DOHH2 (cell line): ENCODE data around the gene MAPK8IP1.
A peak's percentile ranks its signal among the peaks of the same experiment; 100 is the strongest.

Experiments
- H3F3A ChIP-seq: fragments of 200-600 bp; sonication (generic), shearing (Covaris generic); 2 replicates; pipeline ENCODE4 v1.6.0; 2016; ENCODE audit warnings: antibody characterized with exemption, mild to moderate bottlenecking; ENCODE audit not compliant: control insufficient read depth, insufficient read depth
- H3K27ac ChIP-seq: fragments of 200-600 bp; sonication (generic); 2 replicates; pipeline ENCODE4 v1.5.1; 2014; ENCODE audit warnings: low read depth, mild to moderate bottlenecking, low read length, moderate library complexity
- H3K27me3 ChIP-seq: fragments of 200-600 bp; sonication (generic); 2 replicates; pipeline ENCODE4 v1.6.1; 2014; ENCODE audit warnings: mild to moderate bottlenecking, low read length, mixed read lengths; ENCODE audit not compliant: control insufficient read depth
- H3K36me3 ChIP-seq: fragments of 200-600 bp; sonication (generic); 2 replicates; pipeline ENCODE4 v1.6.1; 2014; ENCODE audit warnings: mild to moderate bottlenecking, low read length, moderate library complexity, mixed read lengths; ENCODE audit not compliant: control insufficient read depth
- H3K4me1 ChIP-seq: fragments of 200-600 bp; sonication (generic); 2 replicates; pipeline ENCODE4 v1.6.1; 2014; ENCODE audit warnings: mild to moderate bottlenecking, low read length, mixed read lengths; ENCODE audit not compliant: control insufficient read depth
- H3K4me2 ChIP-seq: fragments of 200-600 bp; sonication (generic); 2 replicates; pipeline ENCODE4 v1.6.0; 2014; ENCODE audit warnings: mild to moderate bottlenecking, low read length, moderate library complexity
- H3K4me3 ChIP-seq: fragments of 200-600 bp; sonication (generic); 2 replicates; pipeline ENCODE4 v1.5.1; 2014; ENCODE audit warnings: mild to moderate bottlenecking, low read length, mixed read lengths
- H3K79me2 ChIP-seq: fragments of 200-600 bp; sonication (generic); 2 replicates; pipeline ENCODE4 v1.6.1; 2014; ENCODE audit warnings: mild to moderate bottlenecking, low read length, mixed read lengths; ENCODE audit not compliant: control insufficient read depth
- H3K9me2 ChIP-seq: fragments of 200-600 bp; sonication (generic); replicated peaks from 2 replicates; pipeline ENCODE4 v1.6.1; 2014; ENCODE audit warnings: mild to moderate bottlenecking, low read length, mixed read lengths; ENCODE audit not compliant: control insufficient read depth
- H3K9me3 ChIP-seq: fragments of 200-600 bp; sonication (generic); 2 replicates; pipeline ENCODE4 v1.6.1; 2014; ENCODE audit warnings: antibody characterized with exemption, low read length, mixed read lengths; ENCODE audit not compliant: control insufficient read depth, insufficient read depth
- H4K20me1 ChIP-seq: fragments of 200-600 bp; sonication (generic); 2 replicates; pipeline ENCODE4 v1.6.0; 2014; ENCODE audit warnings: low read depth, mild to moderate bottlenecking, antibody characterized with exemption, low read length, moderate library complexity; ENCODE audit not compliant: control insufficient read depth, insufficient read depth
- CTCF ChIP-seq: fragments of 200-600 bp; sonication (generic); IDR thresholded peaks from one replicate; pipeline ENCODE4 v1.5.1; 2014; ENCODE audit warnings: antibody characterized with exemption, mild to moderate bottlenecking, low read depth, low read length; ENCODE audit not compliant: poor library complexity, severe bottlenecking
- EZH2phosphoT487 ChIP-seq: fragments of 200-600 bp; sonication (generic); IDR thresholded peaks from 2 replicates; pipeline ENCODE4 v1.6.1; 2017; ENCODE audit warnings: borderline replicate concordance, mild to moderate bottlenecking, antibody characterized with exemption, low read length, moderate library complexity, mixed read lengths

MAPK8IP1 gene

GRCh38 chr11:45926001-45926401 lies 40.5 kb downstream of the MAPK8IP1 start:
- peaks cover 44% of the 10 kb centered on the region for H3K36me3 ChIP-seq
- H3K9me3 ChIP-seq: no peaks in the 10 kb centered on the region
- H4K20me1 ChIP-seq: 0 out of 2 replicates have a peak, but pooled peaks cover 3% of the 10 kb centered on the region
- H3F3A ChIP-seq: peaks cover 23% of the 10 kb centered on the region
- peaks cover 54% of the 10 kb centered on the region for H3K79me2 ChIP-seq
- H3K9me2 ChIP-seq: no peaks in the 10 kb centered on the region
- H3K4me3 ChIP-seq: no peak overlapping the region
- H3K4me2 ChIP-seq: no peak overlapping the region
- peaks cover 6% of the 10 kb centered on the region for H3K27me3 ChIP-seq
- no peak overlapping the region for H3K27ac ChIP-seq
- H3K4me1 ChIP-seq: peaks cover 86% of the 10 kb centered on the region
- no peak for TF ChIP-seq EZH2phosphoT487
- TF ChIP-seq CTCF: no peak

GRCh38 chr11:45926536-45927331 lies 41.3 kb downstream of the MAPK8IP1 start:
- TF ChIP-seq CTCF (no peak), EZH2phosphoT487 (no peak)
- peaks cover 86% of the 10 kb centered on the region for H3K4me1 ChIP-seq
- peaks cover 52% of the 10 kb centered on the region for H3K36me3 ChIP-seq
- no peaks in the 10 kb centered on the region for H4K20me1 ChIP-seq
- H3K27ac ChIP-seq: peak overlapping the region; percentile 13; the same call in 1 of the 2 replicates
- peaks cover 6% of the 10 kb centered on the region for H3K27me3 ChIP-seq
- H3K4me3 ChIP-seq: no peak overlapping the region
- no peaks in the 10 kb centered on the region for H3K9me2 ChIP-seq
- peaks cover 24% of the 10 kb centered on the region for H3F3A ChIP-seq
- peaks cover 62% of the 10 kb centered on the region for H3K79me2 ChIP-seq
- no peaks in the 10 kb centered on the region for H3K9me3 ChIP-seq
- H3K4me2 ChIP-seq: peak overlapping the region; percentile 16; the same call in 1 of the 2 replicates

- Histone ChIP-seq H3F3A (peaks cover 26% of the 10 kb centered on the region), H3K4me2 (peak overlapping the region; percentile 16; the same call in 1 of the 2 replicates), H3K27ac (peak overlapping the region; percentile 13; the same call in 1 of the 2 replicates), H3K9me3 (no peaks in the 10 kb centered on the region), H3K79me2 (peaks cover 67% of the 10 kb centered on the region), H3K36me3 (peaks cover 57% of the 10 kb centered on the region), H3K27me3 (peaks cover 6% of the 10 kb centered on the region), H3K9me2 (no peaks in the 10 kb centered on the region), H3K4me1 (peaks cover 86% of the 10 kb centered on the region), H4K20me1 (no peaks in the 10 kb centered on the region), H3K4me3 (no peak overlapping the region)
- TF ChIP-seq CTCF (no peak), EZH2phosphoT487 (no peak)
These were observed 41.9 kb downstream of the MAPK8IP1 start for GRCh38 chr11:45927332-45927683.
